Esophagus muscularis mucosa (tissue), 4 donors: ENCODE results near the gene ZNF558. TPM values are rescaled to one million over a fixed set of nuclear protein-coding genes. Genes with fewer than 3 reads are reported as not detected.
"Not testable (repeated sequence)": the region's sequence is repeated elsewhere in the genome, so short reads cannot be mapped to it uniquely, and the experiment has no call there.

Experiments
- DNase-seq: peaks from one replicate; pipeline ENCODE4 v3.0.0-alpha.2; 2017; ENCODE audit errors: extremely low spot score
- H3K27ac ChIP-seq, 4 donors: fragments of 200-600 bp; sonication (generic); replicated peaks in 1 of 4; 1 replicate in 3 of 4; 2 replicates in 1 of 4; pipeline ENCODE4 v1.5.1; 2016 to 2019; ENCODE audit warnings: mild to moderate bottlenecking in 1 of 4
- H3K27me3 ChIP-seq, 4 donors: fragments of 200-600 bp; sonication (generic); one replicate each; pipeline versions ENCODE4 v1.5.1 to v1.6.0; 2016 to 2019
- H3K36me3 ChIP-seq, 4 donors: fragments of 200-600 bp; sonication (generic); one replicate each; pipeline ENCODE4 v1.5.1; 2016 to 2019
- H3K4me1 ChIP-seq, 4 donors: fragments of 200-600 bp; sonication (generic); one replicate each; pipeline ENCODE4 v1.5.1; 2016 to 2019
- H3K4me3 ChIP-seq, 4 donors: fragments of 200-600 bp; sonication (generic); 1 replicate in 2 of 4; 2 replicates in 2 of 4; pipeline ENCODE4 v1.5.1; 2016 to 2019; ENCODE audit warnings: mild to moderate bottlenecking in 4 of 4, moderate library complexity in 1 of 4
- H3K9me3 ChIP-seq, 4 donors: fragments of 200-600 bp; sonication (generic); 1 replicate in 3 of 4; 2 replicates in 1 of 4; pipeline ENCODE4 v1.5.1; 2016 to 2019
- CTCF ChIP-seq, 3 experiments: fragments of 200-600 bp in 2 of 3; fragments of 450-650 bp in 1 of 3; sonication (generic) in 2 of 3; IDR thresholded peaks; one replicate each; pipeline ENCODE4 v1.5.1; 2017 to 2019; ENCODE audit warnings: antibody characterized with exemption in 3 of 3, mild to moderate bottlenecking in 2 of 3, moderate library complexity in 1 of 3
- EP300 ChIP-seq: sonication (generic); formaldehyde crosslinking; IDR thresholded peaks from one replicate; pipeline ENCODE4 v1.6.1; 2017; ENCODE audit warnings: antibody characterized with exemption
- POLR2A ChIP-seq: fragments of 450-650 bp; IDR thresholded peaks from one replicate; pipeline ENCODE4 v1.6.1; 2017; ENCODE audit warnings: antibody characterized with exemption, moderate library complexity, mild to moderate bottlenecking, low read depth
- POLR2AphosphoS5 ChIP-seq, 2 donors: sonication (generic); formaldehyde crosslinking; IDR thresholded peaks; one replicate each; pipeline ENCODE4 v1.6.1; 2017; ENCODE audit warnings: antibody characterized with exemption in 2 of 2
- WGBS: methylation state at CpG from one replicate; pipeline ENCODE4 v1.1.5; 2018; 5-methylcytosine and 5-hydroxymethylcytosine counted together
- intact Hi-C: fragments of 100-400 bp; cut with DNase I; formaldehyde crosslinking; loops from one replicate; pipeline ENCODE4 v1.15.1; 2023
- total RNA-seq, 4 donors: library from RNA; depleted of rRNA; stranded (reverse); fragments of >200 nt; gene quantifications; one replicate each; pipeline versions ENCODE4 v1.1.0 to v1.2.1, GENCODE V29; 2016

ZNF558 gene
- total RNA-seq, 4 donors from 2014 or later: 32.8 to 59.2 (median 46.5) TPM

- H3K27ac ChIP-seq: no peak overlapping the region
- DNase-seq: no peak
- no peak overlapping the region for H3K4me3 ChIP-seq
- no peak for TF ChIP-seq EP300
- no peak for TF ChIP-seq POLR2AphosphoS5 (IDR thresholded peaks at IDR 0.05)
- no peak for TF ChIP-seq CTCF (IDR thresholded peaks at IDR 0.05)
- TF ChIP-seq POLR2A: no peak
- intact Hi-C loops: no loop called here
- 99% methylated on average over 3 of the region's 3 CpGs for WGBS
- H3K9me3 ChIP-seq: peaks cover 35 to 100% (median 90%) of the 10 kb centered on the region in 4 donors
- peaks cover 83 to 100% (median 97%) of the 10 kb centered on the region in 4 donors for H3K36me3 ChIP-seq
- H3K4me1 ChIP-seq: no peaks in the 10 kb centered on the region
- H3K27me3 ChIP-seq: no peaks in the 10 kb centered on the region
Measured at GRCh38 chr19:8814176-8814575, 17.9 kb downstream of the ZNF558 start.

- no peaks in the 10 kb centered on the region for H3K27me3 ChIP-seq
- 99% methylated on average over 10 of the region's 10 CpGs for WGBS
- H3K4me3 ChIP-seq: no peak overlapping the region
- DNase-seq: peak; percentile 10
- intact Hi-C loops: no loop called here
- no peaks in the 10 kb centered on the region for H3K4me1 ChIP-seq
- no peak overlapping the region for H3K27ac ChIP-seq
- peaks cover 84 to 100% (median 95%) of the 10 kb centered on the region in 4 donors for H3K36me3 ChIP-seq
- TF ChIP-seq POLR2A (no peak), POLR2AphosphoS5 (IDR thresholded peaks at IDR 0.05) (no peak), CTCF (IDR thresholded peaks at IDR 0.05) (no peak), EP300 (no peak)
- peaks cover 35 to 100% (median 99%) of the 10 kb centered on the region in 4 donors for H3K9me3 ChIP-seq
Measured at GRCh38 chr19:8811315-8812172, 20.6 kb downstream of the ZNF558 start.

- intact Hi-C loops: no loop called here
Measured at GRCh38 chr19:8806661-8807060, 25.4 kb downstream of the ZNF558 start.

GRCh38 chr19:8794823-8795222 is 37.3 kb downstream of the ZNF558 start:
- H3K9me3 ChIP-seq: peaks cover 0 to 25% (median 19%) of the 10 kb centered on the region in 4 donors
- intact Hi-C loops: no loop called here
- no peak overlapping the region for H3K4me3 ChIP-seq
- no peak for TF ChIP-seq CTCF (IDR thresholded peaks at IDR 0.05)
- DNase-seq: no peak
- no peaks in the 10 kb centered on the region for H3K4me1 ChIP-seq
- WGBS: 65% methylated on average over 1 of the region's 1 CpG
- no peaks in the 10 kb centered on the region for H3K27me3 ChIP-seq
- no peak overlapping the region for H3K27ac ChIP-seq
- no peaks in the 10 kb centered on the region for H3K36me3 ChIP-seq

More at GRCh38 chr19:8806661-8807060, 25.4 kb downstream of the ZNF558 start:
- Histone ChIP-seq H3K9me3 (peaks cover 14 to 97% (median 91%) of the 10 kb centered on the region in 4 donors), H3K4me1 (no peaks in the 10 kb centered on the region), H3K36me3 (peaks cover 60 to 83% (median 72%) of the 10 kb centered on the region in 4 donors), H3K27ac (no peak overlapping the region), H3K27me3 (no peaks in the 10 kb centered on the region), H3K4me3 (no peak overlapping the region)
- no peak for DNase-seq
- WGBS: 95% methylated on average over 1 of the region's 1 CpG
- TF ChIP-seq POLR2AphosphoS5 (IDR thresholded peaks at IDR 0.05) (no peak), CTCF (IDR thresholded peaks at IDR 0.05) (no peak), EP300 (no peak), POLR2A (no peak)

- H3K27ac ChIP-seq, H3K27me3 ChIP-seq, intact Hi-C loops, H3K4me3 ChIP-seq, DNase-seq, H3K36me3 ChIP-seq, H3K4me1 ChIP-seq, H3K9me3 ChIP-seq: not testable (repeated sequence)
- WGBS: no CpG with 5 or more reads among the region's 12 CpGs
Measured at GRCh38 chr19:8773587-8773986, 58.5 kb downstream of the ZNF558 start.

GRCh38 chr19:8769265-8769664 is 62.8 kb downstream of the ZNF558 start:
- DNase-seq, H3K9me3 ChIP-seq, H3K36me3 ChIP-seq, H3K4me3 ChIP-seq, H3K27ac ChIP-seq, H3K27me3 ChIP-seq, H3K4me1 ChIP-seq, intact Hi-C loops: not testable (repeated sequence)
- 95% methylated on average over 3 of the region's 8 CpGs for WGBS

- intact Hi-C loops, H3K27ac ChIP-seq, H3K27me3 ChIP-seq, H3K9me3 ChIP-seq, DNase-seq, H3K36me3 ChIP-seq, H3K4me3 ChIP-seq, H3K4me1 ChIP-seq: not testable (repeated sequence)
- 79% methylated on average over 5 of the region's 11 CpGs for WGBS
Measured at GRCh38 chr19:8767257-8767656, 64.8 kb downstream of the ZNF558 start.
